ENCODE results near the gene TMEM82. TPM values are rescaled to one million over a fixed set of nuclear protein-coding genes. Genes with fewer than 3 reads are reported as not detected.

The TMEM82 gene
- total RNA-seq, 1 donor from 2014 or later, result not detected

DNA sequence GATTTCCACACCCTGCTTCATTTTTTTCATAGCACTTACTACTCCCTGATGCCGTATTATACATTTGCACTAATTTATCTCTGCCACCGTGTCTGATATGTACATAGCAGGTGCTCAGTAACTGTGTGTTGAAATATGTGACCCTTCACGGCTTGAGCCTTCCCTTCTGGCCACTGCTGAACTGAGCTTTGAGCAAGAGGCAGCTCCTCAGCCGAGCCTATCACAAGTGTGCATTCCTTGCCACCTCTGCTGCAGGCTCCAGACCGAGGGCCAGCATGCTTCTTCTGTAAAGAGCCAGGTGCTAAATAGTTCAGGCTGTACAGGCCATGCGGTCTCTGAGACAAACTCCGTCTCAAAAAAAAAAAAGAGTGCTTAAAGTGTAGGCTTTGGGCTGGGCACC is 35.5 kb upstream of the TMEM82 start:
- Histone ChIP-seq H3K4me3 (ENCODE audit: low read depth, low read length) (no peak overlapping the region), H3K27me3 (ENCODE audit: control insufficient read depth, insufficient read depth, low read length) (no peaks in the 10 kb centered on the region), H3K36me3 (ENCODE audit: control insufficient read depth, insufficient read depth, low read length) (no peaks in the 10 kb centered on the region)
- TF ChIP-seq, protein P1, sequence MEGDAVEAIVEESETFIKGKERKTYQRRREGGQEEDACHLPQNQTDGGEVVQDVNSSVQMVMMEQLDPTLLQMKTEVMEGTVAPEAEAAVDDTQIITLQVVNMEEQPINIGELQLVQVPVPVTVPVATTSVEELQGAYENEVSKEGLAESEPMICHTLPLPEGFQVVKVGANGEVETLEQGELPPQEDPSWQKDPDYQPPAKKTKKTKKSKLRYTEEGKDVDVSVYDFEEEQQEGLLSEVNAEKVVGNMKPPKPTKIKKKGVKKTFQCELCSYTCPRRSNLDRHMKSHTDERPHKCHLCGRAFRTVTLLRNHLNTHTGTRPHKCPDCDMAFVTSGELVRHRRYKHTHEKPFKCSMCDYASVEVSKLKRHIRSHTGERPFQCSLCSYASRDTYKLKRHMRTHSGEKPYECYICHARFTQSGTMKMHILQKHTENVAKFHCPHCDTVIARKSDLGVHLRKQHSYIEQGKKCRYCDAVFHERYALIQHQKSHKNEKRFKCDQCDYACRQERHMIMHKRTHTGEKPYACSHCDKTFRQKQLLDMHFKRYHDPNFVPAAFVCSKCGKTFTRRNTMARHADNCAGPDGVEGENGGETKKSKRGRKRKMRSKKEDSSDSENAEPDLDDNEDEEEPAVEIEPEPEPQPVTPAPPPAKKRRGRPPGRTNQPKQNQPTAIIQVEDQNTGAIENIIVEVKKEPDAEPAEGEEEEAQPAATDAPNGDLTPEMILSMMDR (IDR thresholded peaks at IDR 0.05; ENCODE audit: insufficient read depth, low read length, poor library complexity, severe bottlenecking), result no peak
- no peak for DNase-seq (ENCODE audit: low read depth)

DNA sequence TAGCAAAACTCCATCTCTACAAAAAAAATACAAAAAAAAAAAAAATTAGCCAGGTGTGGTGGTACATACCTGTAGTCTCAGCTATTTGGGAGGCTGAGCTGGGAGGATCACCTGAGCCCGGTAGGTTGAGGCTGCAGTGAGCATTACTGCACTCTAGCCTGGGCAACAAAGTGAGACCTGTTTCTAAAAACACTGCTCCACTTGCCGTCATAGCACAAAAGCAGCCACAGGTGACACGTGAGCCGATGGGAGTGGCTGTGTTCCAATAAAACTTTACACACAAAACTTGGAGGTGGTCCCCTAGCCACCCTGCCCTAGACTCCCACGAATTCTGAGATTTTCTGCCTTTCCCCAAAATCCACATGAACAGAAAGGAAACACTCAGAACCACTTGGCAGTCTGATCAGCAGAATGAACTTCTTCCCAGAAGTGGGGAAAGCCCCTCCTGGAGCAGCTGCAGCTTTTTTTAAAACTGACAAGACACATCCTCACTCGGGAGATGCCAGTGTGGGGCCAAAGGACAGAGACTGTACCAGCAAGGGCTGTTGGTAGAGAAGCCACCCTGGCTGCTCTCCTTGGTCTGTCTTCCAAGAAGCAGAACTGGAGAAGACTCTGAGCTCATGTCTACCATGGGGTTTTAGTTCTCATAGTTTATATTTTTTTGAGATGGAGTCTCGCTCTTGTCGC is 34.9 kb upstream of the TMEM82 start:
- Histone ChIP-seq H3K4me3 (ENCODE audit: low read depth, low read length) (no peak overlapping the region), H3K27me3 (ENCODE audit: control insufficient read depth, insufficient read depth, low read length) (no peaks in the 10 kb centered on the region), H3K36me3 (ENCODE audit: control insufficient read depth, insufficient read depth, low read length) (no peaks in the 10 kb centered on the region)
- TF ChIP-seq, protein P1 (IDR thresholded peaks at IDR 0.05; ENCODE audit: insufficient read depth, low read length, poor library complexity, severe bottlenecking), result no peak
- no peak for DNase-seq (ENCODE audit: low read depth)

DNA sequence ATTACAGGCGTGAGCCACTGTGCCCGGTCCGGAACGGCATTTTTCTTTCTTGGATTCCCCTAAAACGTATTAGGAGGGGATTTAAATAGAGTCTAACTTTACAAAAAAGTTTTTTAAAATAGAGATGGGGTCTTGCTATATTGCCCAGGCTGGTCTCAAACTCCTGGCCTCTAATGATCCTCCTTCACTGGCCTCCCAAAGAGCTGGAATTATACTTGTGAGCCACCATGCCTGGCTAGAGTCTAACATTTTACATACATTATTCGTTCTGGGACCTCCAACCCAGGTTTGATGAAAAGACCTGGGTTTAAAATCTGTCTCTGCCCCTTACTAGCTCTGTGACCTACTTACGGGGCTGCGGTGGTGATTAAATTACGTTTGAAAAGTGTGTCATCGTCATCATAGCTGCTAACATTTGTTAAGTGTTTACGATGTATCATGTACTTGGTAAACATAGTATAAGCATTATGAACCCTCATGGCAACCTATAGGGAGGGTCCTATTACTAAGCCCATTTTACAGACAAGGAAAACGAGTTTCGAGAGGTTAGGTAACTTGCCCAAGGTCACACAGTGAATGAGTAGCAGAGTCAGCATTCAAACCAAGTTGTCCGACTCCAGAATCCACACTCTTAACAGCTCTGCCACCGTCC is 33.7 kb upstream of the TMEM82 start:
- TF ChIP-seq, protein P1 (IDR thresholded peaks at IDR 0.05; ENCODE audit: insufficient read depth, low read length, poor library complexity, severe bottlenecking), result no peak
- DNase-seq (ENCODE audit: low read depth), result no peak
- H3K4me3 ChIP-seq (ENCODE audit: low read depth, low read length), result no peak overlapping the region
- no peaks in the 10 kb centered on the region for H3K36me3 ChIP-seq (ENCODE audit: control insufficient read depth, insufficient read depth, low read length)
- H3K27me3 ChIP-seq (ENCODE audit: control insufficient read depth, insufficient read depth, low read length), result no peaks in the 10 kb centered on the region

DNA sequence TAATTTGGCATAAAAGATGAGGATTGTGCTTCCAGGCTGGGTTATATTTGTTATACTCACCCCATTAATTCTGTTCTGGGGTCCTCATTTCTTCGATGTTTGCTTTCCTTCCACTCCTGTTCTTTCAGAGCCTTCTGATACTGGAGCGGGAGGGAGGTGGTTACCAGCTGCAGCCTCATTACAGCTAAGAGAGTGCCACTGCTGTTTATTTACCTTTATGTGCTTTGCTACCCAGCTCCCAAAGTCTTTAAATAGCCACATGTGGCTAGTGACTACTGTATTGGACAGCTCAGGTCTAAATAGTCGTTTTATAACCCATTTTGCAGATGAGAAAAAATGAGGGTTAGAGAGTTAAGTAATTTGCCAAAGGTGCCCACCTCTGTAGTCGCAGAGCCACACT is 33.1 kb upstream of the TMEM82 start:
- DNase-seq (ENCODE audit: low read depth), result no peak
- Histone ChIP-seq H3K4me3 (ENCODE audit: low read depth, low read length) (no peak overlapping the region), H3K36me3 (ENCODE audit: control insufficient read depth, insufficient read depth, low read length) (no peaks in the 10 kb centered on the region), H3K27me3 (ENCODE audit: control insufficient read depth, insufficient read depth, low read length) (no peaks in the 10 kb centered on the region)
- TF ChIP-seq, protein P1 (IDR thresholded peaks at IDR 0.05; ENCODE audit: insufficient read depth, low read length, poor library complexity, severe bottlenecking), result no peak

DNA sequence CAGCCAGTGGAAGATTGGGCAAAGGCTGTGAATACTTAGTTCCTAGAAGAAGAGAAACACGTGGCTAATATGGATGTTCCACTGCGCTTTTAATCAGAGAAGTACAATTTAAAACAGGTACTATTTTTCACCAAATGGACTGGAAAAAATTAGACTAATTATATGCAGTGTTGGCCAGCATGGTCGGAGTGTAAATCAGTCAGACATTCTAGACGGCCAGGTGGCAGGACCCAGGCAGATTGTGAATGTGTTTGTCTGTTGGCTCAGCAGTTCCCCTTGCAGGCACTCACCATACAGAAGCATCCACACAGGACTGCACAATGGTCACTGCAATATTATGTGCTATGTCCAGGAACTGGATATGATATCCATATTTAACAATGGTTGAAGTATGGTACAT is 30.1 kb upstream of the TMEM82 start:
- no peak for DNase-seq (ENCODE audit: low read depth)
- no peaks in the 10 kb centered on the region for H3K27me3 ChIP-seq (ENCODE audit: control insufficient read depth, insufficient read depth, low read length)
- no peak overlapping the region for H3K4me3 ChIP-seq (ENCODE audit: low read depth, low read length)
- H3K36me3 ChIP-seq (ENCODE audit: control insufficient read depth, insufficient read depth, low read length), result peaks cover 2% of the 10 kb centered on the region
- TF ChIP-seq, protein P1 (IDR thresholded peaks at IDR 0.05; ENCODE audit: insufficient read depth, low read length, poor library complexity, severe bottlenecking), result no peak
